HL-60 (cell line): ENCODE results near the gene FUZ.

Source experiments
- DNase-seq, 2 experiments: peaks; one replicate each; pipeline ENCODE4 v3.0.0-alpha.2; 2010 to 2020; ENCODE audit warnings: low read depth in 1 of 2, low spot score in 1 of 2
- H3K27ac ChIP-seq: fragments of 250-450 bp; sonication (Bioruptor Pico); replicated peaks from 2 replicates; pipeline ENCODE4 v1.5.1; 2020; ENCODE audit warnings: mild to moderate bottlenecking, moderate library complexity
- H3K27me3 ChIP-seq: fragments of 250-450 bp; sonication (Bioruptor Pico); 2 replicates; pipeline ENCODE4 v1.5.1; 2021; ENCODE audit warnings: mild to moderate bottlenecking, moderate library complexity; ENCODE audit not compliant: insufficient read depth, poor library complexity, severe bottlenecking
- H3K4me3 ChIP-seq: replicated peaks from 2 replicates; pipeline ENCODE4 v1.5.1; 2011; ENCODE audit warnings: mild to moderate bottlenecking, control low read depth, low read length; ENCODE audit not compliant: insufficient read depth
- CTCF ChIP-seq: IDR thresholded peaks from one replicate; pipeline ENCODE4 v1.5.1; 2011; ENCODE audit warnings: low read length, control low read depth, inconsistent platforms; ENCODE audit not compliant: insufficient read depth
- GABPA ChIP-seq: IDR thresholded peaks from 2 replicates; pipeline ENCODE4 v1.6.1; 2012; ENCODE audit warnings: low read depth
- POLR2AphosphoS5 ChIP-seq: IDR thresholded peaks from 2 replicates; pipeline ENCODE4 v1.6.1; 2012; ENCODE audit warnings: low read depth
- REST ChIP-seq: IDR thresholded peaks from 2 replicates; pipeline ENCODE4 v1.6.1; 2012; ENCODE audit warnings: low read depth; ENCODE audit not compliant: insufficient replicate concordance
- SPI1 ChIP-seq: IDR thresholded peaks from 2 replicates; pipeline ENCODE4 v1.6.1; 2012; ENCODE audit warnings: low read depth, mild to moderate bottlenecking, borderline replicate concordance

FUZ gene

DNA sequence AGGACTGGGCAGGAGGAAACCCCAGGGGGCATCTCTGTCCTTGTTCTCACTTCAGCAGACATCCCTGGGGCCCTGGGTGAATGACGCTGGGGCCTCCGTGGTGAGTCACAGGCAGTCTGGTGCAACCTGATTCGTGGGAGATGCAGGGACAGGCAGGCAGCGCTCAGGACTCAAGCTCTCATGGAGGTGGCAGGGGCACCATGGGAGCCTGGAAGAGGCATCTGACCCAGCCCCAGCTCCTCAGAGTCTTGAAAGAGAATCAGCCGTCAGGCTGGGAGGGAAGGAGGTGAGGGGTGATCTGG is 23.9 kb upstream of the FUZ start:
- TF ChIP-seq GABPA (no peak), CTCF (no peak), POLR2AphosphoS5 (no peak), REST (no peak), SPI1 (no peak)
- no peak for DNase-seq
- Histone ChIP-seq H3K27ac (no peak overlapping the region), H3K27me3 (no peaks in the 10 kb centered on the region), H3K4me3 (no peak overlapping the region)

DNA sequence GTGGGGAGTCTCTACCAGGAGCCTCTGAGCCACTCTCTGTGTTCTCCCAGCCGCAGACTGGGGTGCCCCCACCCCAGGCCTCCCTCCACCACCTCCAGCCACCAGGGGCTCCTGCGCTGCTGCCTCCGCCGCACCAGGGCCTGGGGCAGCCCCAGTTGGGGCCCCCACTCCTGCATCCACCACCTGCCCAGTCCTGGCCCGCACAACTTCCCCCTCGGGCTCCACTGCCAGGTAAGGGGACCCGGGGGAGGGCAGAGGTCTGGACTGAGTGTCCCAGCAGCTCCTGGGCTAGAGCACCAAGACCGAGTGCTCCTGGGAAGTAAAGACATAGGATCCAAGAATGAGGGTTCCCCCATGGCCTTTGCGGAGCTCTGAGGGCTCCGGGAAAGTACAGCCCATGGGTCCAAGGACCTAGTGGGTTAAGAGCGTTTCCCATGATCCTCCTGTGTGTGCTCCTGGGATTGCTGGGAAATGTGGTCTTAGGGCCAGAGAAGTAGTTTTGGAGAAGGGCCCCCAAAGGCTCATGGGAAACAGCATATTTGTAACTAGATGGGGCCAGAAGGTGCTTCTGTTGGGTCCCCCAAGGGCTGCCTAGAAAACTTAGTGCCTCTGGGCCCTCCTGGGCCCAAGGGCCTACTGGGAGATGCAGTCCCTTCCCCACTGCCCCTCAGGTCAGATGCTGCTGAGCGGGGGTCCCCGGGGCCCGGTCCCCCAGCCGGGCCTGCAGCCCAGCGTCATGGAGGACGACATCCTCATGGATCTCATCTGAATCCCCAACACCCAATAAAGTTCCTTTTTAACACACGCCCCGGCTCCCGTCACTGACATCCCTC is 23.3 kb upstream of the FUZ start:
- no peaks in the 10 kb centered on the region for H3K27me3 ChIP-seq
- no peak overlapping the region for H3K4me3 ChIP-seq
- no peak for DNase-seq
- TF ChIP-seq REST (no peak), GABPA (no peak), CTCF (no peak), SPI1 (no peak)
- H3K27ac ChIP-seq, result no peak overlapping the region

- no peak overlapping the region for H3K4me3 ChIP-seq
- TF ChIP-seq REST (no peak), CTCF (no peak), POLR2AphosphoS5 (no peak), GABPA (no peak), SPI1 (no peak)
- H3K27ac ChIP-seq, result no peak overlapping the region
- DNase-seq, result no peak
- no peaks in the 10 kb centered on the region for H3K27me3 ChIP-seq
Measured at GRCh38 chr19:49835562-49835961, 22.5 kb upstream of the FUZ start.
